NCI-H2029 (cell line): ENCODE measurements around the gene PMM1.
"Not testable (repeated sequence)": the region's sequence is repeated elsewhere in the genome, so short reads cannot be mapped to it uniquely, and the experiment has no call there.

Experiments used
- DNase-seq: peaks from one replicate; lab custom pipeline; 2025; lab: John Stamatoyannopoulos, UW

Gene PMM1

GRCh38 chr22:41596776-41597634 lies 7.4 kb upstream of the PMM1 start:
- DNase-seq, result no peak

- no peak for DNase-seq
Observed at GRCh38 chr22:41595703-41596102, 6.1 kb upstream of the PMM1 start.

- DNase-seq, result not testable (repeated sequence)
Observed at GRCh38 chr22:41593336-41593960, 3.8 kb upstream of the PMM1 start.

GRCh38 chr22:41587347-41587723 lies 2.3 kb downstream of the PMM1 start:
- DNase-seq, result no peak

GRCh38 chr22:41585898-41586297 lies 3.7 kb downstream of the PMM1 start:
- no peak for DNase-seq

- DNase-seq, result no peak
Observed at GRCh38 chr22:41584881-41585280, 4.8 kb downstream of the PMM1 start.

- DNase-seq, result no peak
Observed at GRCh38 chr22:41582694-41583093, 6.9 kb downstream of the PMM1 start.

- DNase-seq, result no peak
Observed at GRCh38 chr22:41579997-41580355, 9.7 kb downstream of the PMM1 start.

GRCh38 chr22:41579297-41579996 lies 10.2 kb downstream of the PMM1 start:
- DNase-seq, result no peak

- DNase-seq, result no peak
Observed at GRCh38 chr22:41578818-41579217, 10.8 kb downstream of the PMM1 start.

GRCh38 chr22:41578114-41578513 lies 11.5 kb downstream of the PMM1 start:
- no peak for DNase-seq

GRCh38 chr22:41576877-41577276 lies 12.8 kb downstream of the PMM1 start:
- no peak for DNase-seq

GRCh38 chr22:41575533-41575932 lies 14.1 kb downstream of the PMM1 start:
- DNase-seq, result no peak

- DNase-seq, result no peak
Observed at GRCh38 chr22:41574847-41575381, 14.7 kb downstream of the PMM1 start.

- no peak for DNase-seq
Observed at GRCh38 chr22:41573677-41574076, 16.0 kb downstream of the PMM1 start.

- not testable (repeated sequence) for DNase-seq
Observed at GRCh38 chr22:41572305-41572704, 17.3 kb downstream of the PMM1 start.

- DNase-seq, result no peak
Observed at GRCh38 chr22:41571786-41572185, 17.9 kb downstream of the PMM1 start.

GRCh38 chr22:41570221-41570620 lies 19.4 kb downstream of the PMM1 start:
- DNase-seq, result no peak

- DNase-seq, result no peak
Observed at GRCh38 chr22:41568811-41569210, 20.8 kb downstream of the PMM1 start.

GRCh38 chr22:41567512-41567768 lies 22.2 kb downstream of the PMM1 start:
- no peak for DNase-seq

- DNase-seq, result no peak
Observed at GRCh38 chr22:41565403-41566054, 24.1 kb downstream of the PMM1 start.

GRCh38 chr22:41564563-41564962 lies 25.1 kb downstream of the PMM1 start:
- DNase-seq, result no peak
